ENCODE results near the gene RPL36AL. TPM values are rescaled to one million over a fixed set of nuclear protein-coding genes. Genes with fewer than 3 reads are reported as not detected.

Gene RPL36AL
- total and polyA plus RNA-seq, 11 donors, result 107 to 512 (median 140) TPM

DNA sequence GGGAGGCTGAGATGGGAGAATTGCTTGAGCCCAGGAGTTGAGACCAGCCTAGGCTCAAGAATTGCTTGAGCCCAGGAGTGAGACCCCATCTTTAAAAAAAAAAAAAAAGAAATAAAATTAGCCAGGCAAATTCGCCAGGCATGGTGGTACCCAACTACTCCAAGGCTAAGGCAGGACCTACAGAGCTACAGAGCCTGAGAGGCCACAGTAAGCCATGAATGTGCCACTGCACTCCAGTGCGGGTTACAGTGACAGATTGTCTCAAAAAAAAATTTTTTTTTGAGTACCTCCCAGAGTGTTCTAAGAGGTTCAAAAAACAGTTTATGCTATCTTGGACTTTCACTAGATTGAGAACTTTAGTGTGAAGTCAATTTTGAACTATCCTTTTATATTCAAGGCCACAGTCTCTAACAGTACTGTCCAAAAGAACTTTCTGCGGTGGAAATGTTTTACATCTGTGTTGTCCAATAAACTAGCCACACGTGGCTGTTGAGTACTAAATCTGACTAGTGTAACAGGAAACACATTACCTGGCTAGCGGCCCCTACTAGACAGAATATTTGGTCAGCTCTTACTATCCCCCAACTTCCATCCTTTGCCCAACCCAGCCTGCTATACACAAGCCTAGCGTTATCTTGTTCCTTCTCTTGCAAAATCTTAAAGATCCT lies 2.4 kb downstream of the RPL36AL start:
- DNase-seq (no peak), ATAC-seq (no peak)
- intact Hi-C loops (cut with DNase I), result no loop called here
- peaks cover 0 to 36% (median 23%) of the 10 kb centered on the region in 9 donors for H3K36me3 ChIP-seq
- WGBS, 4 donors, result 88 to 92% (median 90%) methylated on average over 6 of the region's 6 CpGs
- no peaks in the 10 kb centered on the region for H3K27me3 ChIP-seq
- H3K9me3 ChIP-seq, result no peaks in the 10 kb centered on the region
- no peak overlapping the region for H3K27ac ChIP-seq
- TF ChIP-seq CTCF (IDR thresholded peaks at IDR 0.05) (no peak), POLR2A (IDR thresholded peaks at IDR 0.05) (no peak)
- peaks cover 0 to 39% (median 25%) of the 10 kb centered on the region in 12 donors for H3K4me1 ChIP-seq
- no peak overlapping the region for H3K4me3 ChIP-seq

DNA sequence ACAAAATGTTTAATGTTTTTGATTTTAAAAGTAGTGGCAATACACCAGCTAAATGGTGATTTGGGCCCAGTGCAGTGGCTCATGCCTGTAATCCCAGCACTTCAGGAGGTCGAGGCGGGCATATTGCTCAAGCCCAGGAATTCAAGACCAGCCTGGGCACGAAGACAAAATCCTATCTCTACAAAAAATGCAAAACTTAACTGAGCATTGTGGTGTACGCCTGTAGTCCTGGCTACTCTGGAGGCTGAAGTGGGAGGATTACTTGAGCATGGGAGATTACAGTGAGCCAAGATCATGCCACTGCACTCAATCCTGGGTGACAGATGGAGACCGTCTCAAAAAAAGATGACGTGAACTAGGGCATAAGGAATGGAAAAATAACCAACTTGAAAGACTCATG lies 4.7 kb downstream of the RPL36AL start:
- Histone ChIP-seq H3K27ac (no peak overlapping the region), H3K27me3 (no peaks in the 10 kb centered on the region), H3K36me3 (peaks cover 0 to 34% (median 23%) of the 10 kb centered on the region in 9 donors), H3K4me3 (no peak overlapping the region), H3K4me1 (peaks cover 0 to 20% (median 9%) of the 10 kb centered on the region in 12 donors), H3K9me3 (no peaks in the 10 kb centered on the region)
- DNase-seq (no peak), ATAC-seq (no peak)
- intact Hi-C loops (cut with DNase I), result no loop called here
- WGBS, 4 donors, result 80 to 94% (median 92%) methylated on average over 6 of the region's 6 CpGs
- TF ChIP-seq CTCF (IDR thresholded peaks at IDR 0.05), result no peak
- no peak for TF ChIP-seq POLR2A (IDR thresholded peaks at IDR 0.05)

DNA sequence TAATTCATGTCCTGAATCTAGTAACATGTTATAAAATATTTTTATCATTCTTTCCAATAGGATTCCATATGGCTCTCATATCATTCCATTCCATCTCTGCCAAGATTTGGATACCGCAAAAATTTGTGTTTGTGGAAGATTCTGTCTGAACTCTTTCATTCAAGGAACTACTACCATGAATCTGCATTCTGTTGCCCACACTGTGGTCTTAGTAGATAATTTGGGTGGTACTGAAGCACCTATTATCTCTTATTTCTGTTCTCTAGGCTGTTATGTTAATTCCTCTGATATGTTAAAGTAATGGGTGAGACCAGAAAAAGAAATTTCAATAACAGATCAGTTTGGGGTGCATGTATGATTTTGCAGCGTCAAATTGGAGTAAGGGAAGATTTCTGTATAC lies 6.2 kb downstream of the RPL36AL start:
- ATAC-seq (no peak), DNase-seq (no peak)
- H3K27ac ChIP-seq, result no peak overlapping the region
- intact Hi-C loops (cut with DNase I), result no loop called here
- H3K27me3 ChIP-seq, result no peaks in the 10 kb centered on the region
- peaks cover 0 to 14% (median 3%) of the 10 kb centered on the region in 12 donors for H3K4me1 ChIP-seq
- H3K9me3 ChIP-seq, result no peaks in the 10 kb centered on the region
- WGBS, 4 donors, result 95 to 99% (median 97%) methylated on average over 2 of the region's 2 CpGs
- peaks cover 0 to 34% (median 23%) of the 10 kb centered on the region in 9 donors for H3K36me3 ChIP-seq
- no peak overlapping the region for H3K4me3 ChIP-seq
- no peak for TF ChIP-seq POLR2A (IDR thresholded peaks at IDR 0.05)
- no peak for TF ChIP-seq CTCF (IDR thresholded peaks at IDR 0.05)

DNA sequence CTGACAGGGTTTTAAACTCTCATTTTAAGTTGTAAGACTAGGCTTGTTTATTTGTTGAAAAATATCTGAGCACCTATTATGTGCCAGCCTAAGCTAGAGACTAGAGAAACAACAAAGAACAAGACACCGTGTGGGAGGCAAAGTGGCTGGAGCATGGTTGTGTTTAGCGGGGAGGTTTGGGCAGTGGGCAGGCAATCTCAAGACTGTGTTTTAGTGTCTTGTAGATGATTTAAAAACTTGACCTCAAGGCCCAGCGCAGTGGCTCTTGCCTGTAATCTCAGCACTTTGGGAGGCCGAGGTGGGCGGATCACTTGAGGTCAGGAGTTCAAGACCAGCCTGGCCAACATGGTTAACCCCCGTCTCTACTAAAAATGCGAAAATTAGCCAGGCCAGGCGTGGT lies 7.8 kb downstream of the RPL36AL start:
- TF ChIP-seq POLR2A (IDR thresholded peaks at IDR 0.05) (no peak), CTCF (IDR thresholded peaks at IDR 0.05) (no peak)
- WGBS, 4 donors, result 92 to 94% (median 93%) methylated on average over 8 of the region's 8 CpGs
- DNase-seq (no peak), ATAC-seq (no peak)
- Histone ChIP-seq H3K4me3 (no peak overlapping the region), H3K9me3 (no peaks in the 10 kb centered on the region), H3K4me1 (peaks cover 0 to 5% (median 0%) of the 10 kb centered on the region in 12 donors), H3K27ac (no peak overlapping the region), H3K36me3 (peaks cover 0 to 26% (median 13%) of the 10 kb centered on the region in 9 donors), H3K27me3 (no peaks in the 10 kb centered on the region)
- intact Hi-C loops (cut with DNase I), result no loop called here

Measured in heart left ventricle (tissue), 16 donors.